Activated T-cell treated with anti-CD3 and anti-CD28 coated beads for 24 hours (primary cell): ENCODE data around the gene HOXA11.

Experiments used
- DNase-seq: peaks from one replicate; pipeline ENCODE4 v3.0.0-alpha.2; 2020; ENCODE audit warnings: low read depth

The HOXA11 gene

DNA sequence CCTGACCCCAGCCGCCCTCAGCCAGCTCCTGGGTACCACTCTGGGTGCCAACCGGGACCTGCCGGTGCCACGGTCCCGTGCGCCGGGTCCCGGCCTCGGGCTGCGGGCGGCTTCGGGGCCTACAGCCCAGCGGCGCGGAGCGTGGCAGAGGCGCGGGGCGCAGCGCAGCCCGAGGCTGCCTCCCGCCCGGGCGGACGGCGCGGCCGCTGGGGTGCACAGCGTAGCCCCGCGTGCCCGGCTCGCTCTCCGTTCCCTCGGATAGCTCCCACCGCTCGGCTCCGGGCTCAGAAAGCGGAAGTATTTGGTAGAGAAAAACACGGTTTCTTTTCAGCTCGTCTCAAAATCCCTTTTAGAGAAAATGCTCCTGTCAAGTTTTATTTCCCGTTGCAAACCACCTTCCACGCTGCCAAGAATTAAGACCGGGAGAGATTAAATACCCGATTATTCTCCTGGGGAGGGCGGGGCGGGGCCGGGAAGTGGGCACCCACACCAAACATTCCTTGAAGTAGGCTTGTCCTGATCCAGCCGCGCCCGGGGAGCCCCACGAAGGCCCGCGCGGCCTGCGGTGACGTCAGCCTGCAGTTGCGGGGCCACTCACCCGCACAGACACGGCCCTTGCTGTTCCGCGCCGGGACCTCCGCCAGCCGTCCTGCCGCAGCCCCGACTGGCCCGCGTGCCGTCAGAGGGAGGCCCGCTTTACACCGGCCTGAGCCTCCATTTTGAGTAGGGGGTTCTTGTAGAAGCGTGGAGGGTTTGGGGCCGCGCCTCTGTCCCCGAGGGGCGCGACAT is 7.7 kb upstream of the HOXA11 start:
- DNase-seq, result no peak

DNA sequence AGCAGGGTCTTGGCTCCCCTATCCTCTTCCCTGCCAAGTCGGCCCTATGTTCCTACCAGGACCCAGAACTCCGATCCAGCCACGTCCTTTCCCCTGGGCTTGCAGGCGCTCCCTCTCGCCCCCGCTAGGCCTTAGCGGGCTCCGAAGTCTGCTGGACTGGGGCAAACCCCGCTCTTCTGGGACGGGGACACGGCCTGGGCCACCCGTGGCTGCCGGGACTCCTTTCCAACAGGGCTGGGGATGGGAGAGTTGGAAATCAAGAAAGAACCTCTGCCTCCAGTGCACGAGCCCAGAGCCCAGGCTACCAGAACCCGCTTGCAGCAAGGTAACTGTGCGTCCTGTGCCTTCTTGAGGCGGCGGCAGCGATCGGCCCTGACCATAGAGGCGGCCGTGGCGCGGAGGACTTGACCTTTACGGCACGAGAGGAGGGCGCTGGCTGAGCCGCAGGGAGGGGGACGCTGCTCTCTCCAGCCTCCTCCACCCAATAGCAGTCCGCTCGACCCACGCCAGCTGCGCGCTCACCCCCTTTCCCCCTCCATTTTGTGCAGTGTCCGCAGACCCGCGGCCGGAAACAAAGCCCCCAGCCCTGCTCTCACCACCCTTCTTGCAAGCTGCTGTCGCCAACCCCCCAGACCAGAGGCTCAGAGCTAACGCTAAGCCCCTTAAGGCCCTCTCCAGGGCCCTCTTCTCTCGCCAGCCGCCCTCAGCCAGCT is 7.0 kb upstream of the HOXA11 start:
- DNase-seq, result no peak

DNA sequence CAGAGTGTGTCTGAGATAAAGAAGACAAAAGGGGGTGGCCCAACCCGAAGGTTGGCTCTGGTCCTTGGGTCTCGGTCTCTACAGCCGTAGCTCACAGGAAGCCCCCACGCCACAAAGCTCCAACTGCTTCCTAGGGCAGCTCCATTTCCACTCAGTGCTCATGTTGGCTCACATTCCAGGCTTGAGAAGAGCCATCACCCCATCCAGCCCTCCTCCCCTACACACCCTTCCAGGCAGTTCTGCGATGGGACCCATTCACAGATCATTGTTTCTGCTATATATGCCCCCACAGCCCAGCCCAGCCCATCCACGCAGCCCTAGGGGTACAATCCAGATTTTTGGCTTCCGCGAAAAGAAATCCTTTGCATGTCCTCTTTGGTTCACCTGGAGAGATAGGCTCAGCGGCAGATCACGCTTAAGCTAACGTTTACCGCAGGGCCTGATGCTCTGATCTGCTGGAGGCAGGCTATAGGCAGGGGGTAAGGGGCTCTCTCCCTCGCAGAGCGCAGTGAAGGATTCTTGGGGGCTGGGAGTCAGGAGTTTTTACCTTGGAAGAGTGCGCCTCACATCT is 6.2 kb upstream of the HOXA11 start:
- no peak for DNase-seq

DNA sequence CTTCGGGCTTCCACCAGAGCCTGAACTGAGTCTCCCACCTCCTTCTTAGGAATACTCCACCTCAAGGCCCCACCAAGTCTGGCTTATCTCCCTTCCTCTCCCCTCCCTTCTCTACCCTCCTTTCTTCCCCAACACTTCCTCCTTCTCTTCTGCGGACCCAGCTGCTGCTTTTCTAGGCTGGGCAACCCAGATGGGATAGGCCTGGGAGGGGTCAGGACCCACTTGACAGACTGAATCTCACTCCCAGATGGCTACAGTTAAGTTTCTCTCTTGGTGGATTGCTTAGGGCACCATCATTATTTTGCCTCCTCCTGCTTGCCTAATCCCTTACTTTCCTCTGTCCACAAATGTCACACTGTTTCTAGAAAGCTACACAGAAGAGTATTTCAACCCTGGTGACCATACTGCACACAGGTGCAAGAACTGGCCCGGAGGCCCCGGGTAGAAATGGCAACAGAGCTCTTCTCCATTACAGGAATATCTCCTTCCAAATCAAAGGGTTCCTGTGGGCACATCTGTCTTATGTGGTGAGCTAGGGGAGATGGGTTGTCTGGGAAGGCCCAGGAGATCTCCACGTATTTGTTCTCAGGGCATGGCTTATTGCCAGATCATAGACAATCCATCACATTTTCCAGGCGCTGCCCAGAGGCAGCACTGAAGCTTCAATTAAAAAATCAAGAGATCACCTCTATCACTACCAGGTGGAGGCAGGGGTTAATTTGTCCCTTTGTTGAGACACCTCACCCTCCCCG is 5.1 kb upstream of the HOXA11 start:
- no peak for DNase-seq

DNA sequence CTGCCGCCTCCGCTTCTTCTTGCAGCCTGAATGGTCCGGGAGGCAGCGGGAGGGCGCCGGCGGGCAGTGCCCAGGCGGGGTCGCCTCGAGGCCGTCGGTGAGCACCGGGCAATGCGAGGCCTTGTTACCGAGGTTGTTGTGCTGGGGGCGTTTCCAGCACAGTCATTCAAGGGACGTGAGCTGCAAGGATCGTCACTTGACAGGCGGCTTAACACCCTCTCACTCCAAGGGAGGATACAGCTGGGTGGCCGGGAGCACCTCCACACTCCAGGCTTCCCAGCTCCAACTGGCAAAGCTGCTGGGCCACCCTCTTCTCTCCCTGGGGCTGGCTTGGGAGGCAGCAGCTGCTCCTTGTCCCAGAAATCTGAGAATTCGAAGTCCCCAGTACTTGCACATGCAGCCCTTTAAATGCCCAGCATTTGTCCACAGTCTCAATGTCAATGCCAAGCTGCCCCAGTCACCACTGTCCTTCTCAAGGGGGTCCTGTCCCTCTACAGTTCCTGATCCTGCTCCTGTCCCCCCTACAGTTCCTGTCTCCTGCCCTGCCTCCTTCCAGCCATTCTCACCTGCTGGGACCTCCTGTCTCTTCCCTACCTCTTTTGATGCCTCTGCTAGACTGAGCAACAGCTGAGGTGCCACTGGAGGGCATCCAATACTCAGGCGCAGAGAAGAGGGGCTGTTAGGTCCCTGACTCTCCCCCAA is 4.4 kb upstream of the HOXA11 start:
- DNase-seq, result no peak

DNA sequence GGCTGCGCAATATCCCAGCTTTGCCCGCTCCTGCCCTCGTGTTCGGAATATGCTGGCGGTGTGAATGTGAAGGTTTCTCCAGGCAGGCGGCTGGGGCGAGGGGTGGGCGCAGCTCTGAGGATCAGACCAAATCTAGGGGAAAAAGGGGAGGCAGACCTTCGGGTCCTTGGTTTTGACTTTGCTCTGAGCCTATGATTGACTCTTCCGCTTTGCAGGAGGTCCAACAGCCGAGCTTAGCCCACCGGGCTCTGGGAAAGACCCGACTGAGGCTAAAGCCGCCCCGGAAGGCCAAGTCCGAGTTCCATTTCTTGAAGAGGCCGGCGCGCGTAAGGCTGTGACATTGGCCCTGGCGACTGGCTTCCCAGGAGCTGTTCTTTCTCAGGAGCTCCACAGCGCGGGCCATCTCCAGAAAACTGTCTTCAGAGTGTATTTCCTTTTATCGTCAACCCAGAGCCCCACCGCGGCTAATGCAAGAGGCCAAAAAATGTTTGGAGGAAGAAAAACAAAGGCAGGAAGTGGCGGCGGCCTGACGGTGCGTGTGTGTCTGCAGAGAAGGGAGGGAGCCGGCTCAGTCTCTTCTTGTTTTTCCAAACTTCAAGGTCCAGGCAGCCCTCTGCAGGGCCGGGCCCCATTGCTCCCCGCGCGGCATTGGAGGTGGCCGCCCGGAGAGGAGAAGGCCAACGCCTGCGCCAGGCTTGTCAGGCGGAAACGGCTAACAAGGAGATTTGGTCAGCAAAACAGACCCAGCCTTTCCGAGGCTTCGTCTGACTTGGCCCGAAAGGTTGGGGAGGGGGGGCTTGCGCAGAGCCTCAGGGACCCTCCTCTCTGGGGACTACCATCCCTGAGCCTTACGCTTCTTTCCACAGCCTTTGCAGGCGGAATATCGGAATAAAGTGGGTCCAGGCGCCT is 3.6 kb upstream of the HOXA11 start:
- DNase-seq, result no peak

DNA sequence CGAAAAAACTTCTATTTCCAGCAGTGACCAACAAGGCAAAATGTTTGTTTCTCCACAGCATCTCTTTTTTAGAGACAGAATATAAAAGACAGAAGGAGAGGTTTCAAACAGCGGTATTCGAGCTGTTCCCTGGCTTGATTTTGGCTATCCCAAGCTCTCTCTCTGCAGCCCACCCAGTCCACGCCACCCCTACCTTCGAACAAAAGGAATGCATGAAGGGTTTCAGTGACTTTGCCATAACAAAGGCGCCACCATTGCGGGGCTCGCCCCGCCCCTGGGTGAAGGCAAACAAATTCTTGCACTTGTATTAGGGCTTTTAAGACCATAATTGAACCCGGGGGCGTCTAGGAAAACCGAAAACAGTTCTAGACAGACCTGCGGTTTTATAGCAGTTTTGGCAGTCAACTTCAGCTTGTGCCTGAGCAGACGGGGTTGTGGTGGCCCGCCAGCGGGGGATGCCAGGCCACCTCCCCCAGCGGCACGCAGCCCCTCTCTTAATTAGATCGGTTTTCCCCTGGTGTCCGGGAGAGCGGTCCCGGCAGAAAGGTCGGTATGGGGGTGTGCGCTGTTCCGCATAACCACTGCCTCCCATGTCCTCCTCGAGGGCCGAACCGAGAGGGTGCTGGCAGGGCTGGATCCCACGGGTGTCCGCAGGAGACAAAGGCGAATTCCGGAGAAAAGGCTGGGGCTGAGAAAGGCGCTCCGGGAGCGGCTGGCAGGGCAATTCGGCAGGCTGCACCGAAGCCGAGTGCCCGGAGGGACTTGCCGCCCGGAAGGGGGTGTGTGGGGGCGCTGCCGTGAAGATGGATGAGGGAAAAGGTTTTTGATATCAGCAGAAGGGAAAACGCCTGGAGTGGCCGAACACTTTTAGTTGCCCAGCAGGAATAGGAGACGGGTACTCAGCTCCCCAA is 2.7 kb upstream of the HOXA11 start:
- DNase-seq, result no peak

DNA sequence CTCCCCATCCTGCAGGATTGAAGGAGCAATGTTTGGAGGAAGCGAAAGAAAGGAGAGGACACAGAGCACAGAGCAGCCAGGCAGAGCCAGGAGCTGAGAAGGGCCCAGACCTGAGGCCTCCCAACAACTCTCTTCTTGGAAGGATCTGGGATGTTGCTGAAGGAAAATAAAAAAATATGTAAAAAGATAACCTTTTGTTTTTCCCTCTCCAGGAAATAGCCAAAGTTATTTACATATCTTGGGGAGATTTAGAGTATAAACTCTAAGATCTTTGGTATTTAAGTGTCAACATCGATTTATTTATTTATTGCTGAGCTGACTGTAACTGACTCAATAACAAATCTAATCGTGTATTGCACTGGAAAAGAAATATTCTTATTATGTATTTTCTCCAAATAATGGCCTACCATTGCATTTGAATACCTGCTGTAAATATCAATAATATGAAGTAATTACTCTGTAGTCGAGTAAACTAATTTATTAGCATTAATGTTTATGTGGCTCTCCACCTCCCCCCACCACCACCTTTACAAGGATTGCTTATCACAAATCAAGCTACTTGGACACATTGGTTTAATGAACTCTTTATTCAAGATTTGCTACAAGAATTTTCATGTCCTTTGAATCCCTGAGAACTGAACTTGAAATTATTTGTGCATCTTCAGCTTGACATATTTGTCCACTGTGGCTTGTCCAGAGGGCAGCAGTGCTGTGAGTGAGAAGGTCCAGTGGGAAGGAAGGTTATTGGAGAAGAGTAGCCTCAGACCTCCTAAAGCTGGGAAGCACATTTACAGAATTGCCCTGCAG is 1.8 kb upstream of the HOXA11 start:
- DNase-seq, result no peak

DNA sequence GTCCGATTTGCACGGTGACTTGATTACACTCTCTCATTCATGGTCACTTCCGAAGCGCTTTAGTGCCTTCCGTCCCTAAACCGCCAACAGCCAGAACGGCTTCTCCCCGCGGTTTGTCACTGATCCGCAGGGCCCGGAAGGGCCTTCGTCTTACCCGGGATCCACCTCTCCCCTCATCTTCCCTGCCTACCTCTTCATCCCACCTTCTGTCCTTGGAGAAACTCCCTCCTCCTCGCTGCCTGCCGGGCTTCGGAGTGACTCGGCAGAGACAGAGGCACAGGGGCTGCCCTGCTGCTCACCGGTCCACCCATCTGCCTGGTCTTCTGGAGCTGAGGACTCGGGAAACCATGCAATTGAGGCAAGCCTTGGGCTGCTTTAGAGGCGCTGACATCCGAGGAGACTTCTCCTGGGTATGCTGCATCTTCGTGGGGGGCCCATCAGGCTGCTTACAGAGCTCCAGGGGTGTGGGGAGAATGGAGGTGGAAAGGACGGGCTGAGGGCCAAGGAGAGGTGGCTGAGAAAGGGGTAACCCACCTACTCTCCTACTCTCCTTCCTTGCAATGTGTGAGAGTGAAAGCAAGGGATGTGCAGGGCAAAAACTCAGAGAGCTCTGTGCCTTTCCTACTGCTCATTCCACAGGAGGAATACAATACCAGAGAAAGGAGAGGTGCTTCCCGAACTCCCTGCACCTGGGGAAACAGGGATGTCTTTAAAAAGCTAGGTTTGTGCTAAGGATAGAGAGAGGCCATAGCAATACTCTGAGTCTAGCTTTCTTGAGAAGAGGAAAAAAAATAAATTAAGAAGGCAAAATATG is 1.0 kb upstream of the HOXA11 start:
- no peak for DNase-seq

DNA sequence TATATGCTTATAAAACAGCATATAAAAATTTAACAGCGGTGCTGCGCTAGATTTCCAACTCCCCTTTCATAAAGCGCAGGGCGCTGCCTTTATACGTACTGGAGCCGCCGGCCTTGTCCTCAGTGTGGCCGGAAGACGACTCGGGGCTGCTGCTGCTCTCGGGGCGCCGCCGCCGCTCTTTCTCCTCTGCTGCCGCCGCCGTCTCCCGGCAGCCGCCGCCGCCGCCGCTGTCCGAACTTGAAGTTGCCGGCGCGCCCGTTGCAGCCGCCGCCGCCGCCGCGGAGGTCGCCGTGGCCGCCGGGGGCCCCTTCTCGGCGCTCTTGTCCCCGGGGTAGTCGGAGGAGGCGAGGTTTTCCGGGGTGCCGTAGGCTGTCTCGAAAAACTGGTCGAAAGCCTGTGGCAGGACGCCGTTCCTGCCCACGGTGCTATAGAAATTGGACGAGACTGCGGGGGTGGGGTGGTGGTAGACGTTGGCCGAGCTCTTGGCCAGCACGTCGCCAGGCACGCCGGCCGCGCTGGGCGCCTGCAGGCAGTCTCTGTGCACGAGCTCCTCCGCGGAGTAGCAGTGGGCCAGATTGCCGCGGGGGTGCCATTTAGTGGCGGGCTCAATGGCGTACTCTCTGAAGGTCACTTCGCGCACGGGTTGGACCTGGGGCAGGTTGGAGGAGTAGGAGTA is 557 bp downstream of the HOXA11 start:
- no peak for DNase-seq

DNA sequence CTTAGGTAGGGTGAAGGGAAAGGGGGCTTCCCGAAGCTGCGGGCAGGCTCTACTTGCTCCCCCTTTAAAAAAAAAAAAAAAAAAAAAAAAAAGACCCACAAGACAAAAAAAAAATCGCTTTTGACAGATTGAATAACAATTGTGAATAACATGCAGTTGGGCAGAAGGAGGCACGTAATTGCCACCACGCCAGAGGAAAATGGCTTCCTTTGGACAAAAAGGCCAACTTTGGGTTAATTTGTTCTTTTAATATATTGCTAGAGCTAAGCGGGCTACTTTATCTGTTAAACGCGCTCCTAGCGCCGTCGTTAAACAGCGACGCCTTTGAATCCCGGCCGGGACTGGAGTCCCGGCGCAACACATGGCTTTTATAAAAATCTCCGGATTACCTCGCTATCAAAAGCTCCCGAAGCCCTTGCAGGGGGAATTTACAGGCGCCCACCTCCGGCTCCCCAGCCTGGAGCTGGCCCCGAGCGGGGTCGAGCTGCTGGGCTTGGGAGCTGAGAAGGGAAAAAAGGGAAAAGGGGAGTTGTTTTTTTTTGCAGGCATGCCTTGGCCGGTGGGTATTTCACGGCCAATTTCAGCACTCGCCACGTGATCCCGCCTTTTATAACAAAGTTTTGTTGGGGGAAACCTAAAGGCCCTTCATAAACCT is 1.2 kb downstream of the HOXA11 start:
- no peak for DNase-seq

DNA sequence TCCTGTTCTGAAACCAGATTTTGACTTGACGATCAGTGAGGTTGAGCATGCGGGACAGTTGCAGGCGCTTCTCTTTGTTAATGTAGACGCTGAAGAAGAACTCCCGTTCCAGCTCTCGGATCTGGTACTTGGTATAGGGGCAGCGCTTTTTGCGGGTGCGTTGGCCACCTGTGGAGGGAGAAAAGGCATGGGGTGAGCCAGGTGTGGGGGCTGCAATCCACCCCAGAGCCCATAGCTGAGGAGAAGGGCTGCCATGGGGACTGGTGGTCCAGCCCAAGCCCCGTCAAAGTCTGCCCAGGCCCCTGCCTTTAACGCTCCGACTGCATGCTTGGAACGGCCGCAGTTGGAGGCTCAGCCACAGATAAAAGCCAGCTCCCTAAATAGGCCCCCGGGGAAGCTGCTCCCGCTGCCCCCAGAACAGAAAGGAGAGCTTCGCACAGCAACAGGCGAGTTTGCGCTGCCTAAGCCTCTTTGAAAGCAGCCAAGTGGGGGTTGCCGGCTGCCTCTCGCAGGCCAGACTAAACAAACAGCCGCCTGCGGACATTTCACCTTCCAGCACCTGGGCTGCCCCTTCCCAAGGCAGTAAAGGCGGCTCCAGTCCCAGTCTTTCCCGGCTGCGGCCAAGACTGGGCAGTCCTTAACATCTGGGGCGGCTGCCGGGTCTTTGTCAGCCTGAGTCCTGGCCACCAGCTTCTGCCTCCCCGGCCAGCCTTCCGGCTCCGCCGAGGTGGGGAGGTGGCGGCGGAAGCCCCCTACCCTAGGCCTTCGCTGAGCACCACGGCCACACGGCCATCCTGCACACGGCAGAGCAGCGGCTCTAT is 2.0 kb downstream of the HOXA11 start:
- DNase-seq, result no peak

DNA sequence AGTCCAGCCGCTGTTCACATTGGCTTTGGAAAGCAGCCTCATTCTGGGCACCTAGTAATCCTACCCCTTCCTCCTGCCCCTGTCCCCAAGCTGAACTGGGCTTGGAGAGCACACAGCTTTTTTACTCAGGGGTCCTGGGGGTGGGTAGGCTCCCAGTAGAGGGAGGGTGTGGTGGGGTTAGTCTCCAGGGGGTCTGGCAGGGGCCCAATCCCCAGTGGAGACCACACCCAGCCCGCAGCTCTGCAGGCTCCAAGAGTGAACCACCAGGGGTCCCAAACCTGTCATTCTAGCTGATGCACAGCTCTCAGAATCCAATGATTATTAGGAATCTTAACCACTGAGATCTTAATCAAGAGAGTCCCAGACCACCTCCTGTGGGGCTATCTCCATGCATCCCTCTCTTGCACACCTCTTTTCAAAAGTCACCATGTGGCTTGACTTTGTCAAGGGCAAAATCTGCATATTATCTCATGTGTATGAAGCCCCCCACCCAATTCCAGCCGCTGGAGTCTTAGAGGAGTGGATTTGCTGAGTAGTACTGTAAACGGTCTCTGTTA is 2.7 kb downstream of the HOXA11 start:
- DNase-seq, result no peak

DNA sequence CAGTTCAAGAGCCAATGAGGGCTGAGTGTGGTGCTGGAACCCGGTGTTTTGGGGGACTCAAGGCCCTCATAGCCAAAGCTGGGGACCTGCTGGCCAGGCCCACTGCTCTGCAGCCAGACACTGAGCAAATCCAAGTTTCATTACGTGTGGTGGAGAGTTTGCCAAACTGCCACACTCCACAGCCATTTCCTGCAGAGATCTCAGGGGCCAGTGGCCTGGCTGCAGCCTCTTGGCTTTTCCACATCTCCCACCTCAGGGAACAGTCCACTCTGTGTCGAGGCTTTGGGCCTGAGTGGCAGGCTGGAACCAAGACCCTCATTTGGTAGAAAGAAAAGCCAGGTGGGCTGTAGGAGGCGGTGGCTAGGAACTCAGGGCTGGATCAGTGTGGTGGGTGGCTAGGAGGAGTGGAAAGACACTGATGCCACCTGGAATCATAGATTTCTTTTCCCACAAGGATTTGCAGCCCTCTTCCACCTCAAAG is 3.2 kb downstream of the HOXA11 start:
- DNase-seq, result no peak
